Epidermal melanocyte (primary cell): Measurements from ENCODE around the gene PLCB4.

Source experiments
- DNase-seq: peaks from one replicate; pipeline ENCODE4 v3.0.0; 2011; ENCODE audit warnings: low spot score; ENCODE audit not compliant: insufficient read length

The PLCB4 gene

GRCh38 chr20:9260027-9260426, 191.1 kb downstream of the PLCB4 start:
- no peak for DNase-seq

- no peak for DNase-seq
Measured at GRCh38 chr20:9261781-9262180, 192.9 kb downstream of the PLCB4 start.

- DNase-seq: no peak
Measured at GRCh38 chr20:9262653-9263194, 193.8 kb downstream of the PLCB4 start.

GRCh38 chr20:9269280-9269971, 200.5 kb downstream of the PLCB4 start:
- no peak for DNase-seq

GRCh38 chr20:9270831-9271230, 201.9 kb downstream of the PLCB4 start:
- no peak for DNase-seq

GRCh38 chr20:9276966-9277468, 208.1 kb downstream of the PLCB4 start:
- DNase-seq: no peak

GRCh38 chr20:9279918-9280401, 211.1 kb downstream of the PLCB4 start:
- no peak for DNase-seq

GRCh38 chr20:9280666-9281065, 211.8 kb downstream of the PLCB4 start:
- no peak for DNase-seq

GRCh38 chr20:9281803-9282202, 212.9 kb downstream of the PLCB4 start:
- no peak for DNase-seq

GRCh38 chr20:9285617-9286016, 216.7 kb downstream of the PLCB4 start:
- DNase-seq: no peak

- DNase-seq: no peak
Measured at GRCh38 chr20:9286501-9287461, 217.9 kb downstream of the PLCB4 start.

- DNase-seq: no peak
Measured at GRCh38 chr20:9287826-9288225, 218.9 kb downstream of the PLCB4 start.

GRCh38 chr20:9290331-9290730, 221.4 kb downstream of the PLCB4 start:
- no peak for DNase-seq

- no peak for DNase-seq
Measured at GRCh38 chr20:9293145-9293544, 224.3 kb downstream of the PLCB4 start.

- no peak for DNase-seq
Measured at GRCh38 chr20:9294041-9294440, 225.2 kb downstream of the PLCB4 start.

GRCh38 chr20:9298906-9299305, 230.0 kb downstream of the PLCB4 start:
- DNase-seq: no peak

- DNase-seq: no peak
Measured at GRCh38 chr20:9300080-9300479, 231.2 kb downstream of the PLCB4 start.

GRCh38 chr20:9300534-9300933, 231.6 kb downstream of the PLCB4 start:
- no peak for DNase-seq

- peak; percentile 56 for DNase-seq
Measured at GRCh38 chr20:9301129-9302090, 232.5 kb downstream of the PLCB4 start.

- no peak for DNase-seq
Measured at GRCh38 chr20:9302091-9302462, 233.2 kb downstream of the PLCB4 start.

- no peak for DNase-seq
Measured at GRCh38 chr20:9306521-9306920, 237.6 kb downstream of the PLCB4 start.
